Stimulated activated CD4-positive, alpha-beta T cell treated with anti-CD3 and anti-CD28 coated beads, TNF-alpha, amount 100 ng/mL, for 24 hours (primary cell): Measurements from ENCODE around the gene CTIF.

ENCODE experiments used
- DNase-seq, 3 experiments: peaks; one replicate each; pipeline ENCODE4 v3.0.0-alpha.2; 2020; ENCODE audit warnings: low read depth in 3 of 3

CTIF gene

GRCh38 chr18:48574667-48575300 lies 36.0 kb downstream of the CTIF start:
- no peak for DNase-seq

GRCh38 chr18:48575301-48575657 lies 36.4 kb downstream of the CTIF start:
- DNase-seq: no peak

GRCh38 chr18:48575658-48576456 lies 37.0 kb downstream of the CTIF start:
- no peak for DNase-seq

GRCh38 chr18:48576457-48576771 lies 37.6 kb downstream of the CTIF start:
- no peak for DNase-seq

- DNase-seq: no peak
Observed at GRCh38 chr18:48577478-48578190, 38.8 kb downstream of the CTIF start.

- DNase-seq: no peak
Observed at GRCh38 chr18:48578289-48578688, 39.5 kb downstream of the CTIF start.

- no peak for DNase-seq
Observed at GRCh38 chr18:48580066-48580465, 41.2 kb downstream of the CTIF start.

- DNase-seq: no peak
Observed at GRCh38 chr18:48580782-48581181, 42.0 kb downstream of the CTIF start.

- no peak for DNase-seq
Observed at GRCh38 chr18:48581206-48581605, 42.4 kb downstream of the CTIF start.

GRCh38 chr18:48581941-48582340 lies 43.1 kb downstream of the CTIF start:
- DNase-seq: no peak

- no peak for DNase-seq
Observed at GRCh38 chr18:48582946-48583345, 44.1 kb downstream of the CTIF start.

GRCh38 chr18:48583573-48583972 lies 44.7 kb downstream of the CTIF start:
- no peak for DNase-seq

GRCh38 chr18:48589797-48590519 lies 51.1 kb downstream of the CTIF start:
- no peak for DNase-seq

GRCh38 chr18:48590678-48591077 lies 51.8 kb downstream of the CTIF start:
- DNase-seq: no peak

GRCh38 chr18:48592540-48593171 lies 53.8 kb downstream of the CTIF start:
- no peak for DNase-seq

- DNase-seq: no peak
Observed at GRCh38 chr18:48594471-48595094, 55.8 kb downstream of the CTIF start.

- no peak for DNase-seq
Observed at GRCh38 chr18:48595703-48596218, 56.9 kb downstream of the CTIF start.

GRCh38 chr18:48597110-48597509 lies 58.3 kb downstream of the CTIF start:
- no peak for DNase-seq

- no peak for DNase-seq
Observed at GRCh38 chr18:48597671-48598070, 58.8 kb downstream of the CTIF start.

- DNase-seq: no peak
Observed at GRCh38 chr18:48599391-48599790, 60.6 kb downstream of the CTIF start.

GRCh38 chr18:48600046-48600445 lies 61.2 kb downstream of the CTIF start:
- no peak for DNase-seq
